ENCODE measurements around the gene MOXD1. TPM values are rescaled to one million over a fixed set of nuclear protein-coding genes. Genes with fewer than 3 reads are reported as not detected.
A peak's percentile ranks its signal among the peaks of the same experiment; 100 is the strongest.
"Not testable (repeated sequence)": the region's sequence is repeated elsewhere in the genome, so short reads cannot be mapped to it uniquely, and the experiment has no call there.

The MOXD1 gene
- total RNA-seq, 2 donors from 2014 or later: 0.56 to 17.3 TPM

DNA sequence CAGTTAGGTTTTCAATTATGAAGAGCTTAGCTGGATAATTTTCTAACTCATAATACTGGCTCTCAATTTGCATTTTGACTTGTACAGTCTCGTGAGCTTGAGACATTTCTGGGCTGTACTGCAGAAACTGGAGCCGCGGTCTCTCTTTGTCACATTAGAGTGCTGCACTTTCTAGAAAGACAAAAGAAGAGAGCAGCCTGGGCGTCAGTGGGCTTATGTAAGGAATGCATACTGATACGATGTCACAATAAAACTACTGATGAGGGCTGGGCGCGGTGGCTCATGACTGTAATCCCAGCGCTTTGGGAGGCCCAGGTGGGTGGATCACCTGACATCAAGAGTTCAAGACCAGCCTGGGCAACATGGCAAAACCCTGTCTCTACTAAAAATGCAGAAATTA, 120.8 kb downstream of the MOXD1 start:
- no peak overlapping the region for H3K27ac ChIP-seq
- H3K27me3 ChIP-seq (replicated peaks; ENCODE audit: insufficient read depth): no peaks in the 10 kb centered on the region
- no peaks in the 10 kb centered on the region for H3K9me3 ChIP-seq
- TF ChIP-seq, protein P1, sequence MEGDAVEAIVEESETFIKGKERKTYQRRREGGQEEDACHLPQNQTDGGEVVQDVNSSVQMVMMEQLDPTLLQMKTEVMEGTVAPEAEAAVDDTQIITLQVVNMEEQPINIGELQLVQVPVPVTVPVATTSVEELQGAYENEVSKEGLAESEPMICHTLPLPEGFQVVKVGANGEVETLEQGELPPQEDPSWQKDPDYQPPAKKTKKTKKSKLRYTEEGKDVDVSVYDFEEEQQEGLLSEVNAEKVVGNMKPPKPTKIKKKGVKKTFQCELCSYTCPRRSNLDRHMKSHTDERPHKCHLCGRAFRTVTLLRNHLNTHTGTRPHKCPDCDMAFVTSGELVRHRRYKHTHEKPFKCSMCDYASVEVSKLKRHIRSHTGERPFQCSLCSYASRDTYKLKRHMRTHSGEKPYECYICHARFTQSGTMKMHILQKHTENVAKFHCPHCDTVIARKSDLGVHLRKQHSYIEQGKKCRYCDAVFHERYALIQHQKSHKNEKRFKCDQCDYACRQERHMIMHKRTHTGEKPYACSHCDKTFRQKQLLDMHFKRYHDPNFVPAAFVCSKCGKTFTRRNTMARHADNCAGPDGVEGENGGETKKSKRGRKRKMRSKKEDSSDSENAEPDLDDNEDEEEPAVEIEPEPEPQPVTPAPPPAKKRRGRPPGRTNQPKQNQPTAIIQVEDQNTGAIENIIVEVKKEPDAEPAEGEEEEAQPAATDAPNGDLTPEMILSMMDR (IDR thresholded peaks at IDR 0.05): no peak
- DNase-seq (ENCODE audit: low spot score) (no peak), ATAC-seq (ENCODE audit: insufficient number of reproducible peaks, low FRiP score, low read depth) (no peak)
- H3K4me3 ChIP-seq: no peak overlapping the region
- peaks cover 0 to under 1% of the 10 kb centered on the region in 2 donors for H3K4me1 ChIP-seq (ENCODE audit: control insufficient read depth in 1 of 2, low read depth in 2 of 2)
- no peaks in the 10 kb centered on the region for H3K36me3 ChIP-seq

DNA sequence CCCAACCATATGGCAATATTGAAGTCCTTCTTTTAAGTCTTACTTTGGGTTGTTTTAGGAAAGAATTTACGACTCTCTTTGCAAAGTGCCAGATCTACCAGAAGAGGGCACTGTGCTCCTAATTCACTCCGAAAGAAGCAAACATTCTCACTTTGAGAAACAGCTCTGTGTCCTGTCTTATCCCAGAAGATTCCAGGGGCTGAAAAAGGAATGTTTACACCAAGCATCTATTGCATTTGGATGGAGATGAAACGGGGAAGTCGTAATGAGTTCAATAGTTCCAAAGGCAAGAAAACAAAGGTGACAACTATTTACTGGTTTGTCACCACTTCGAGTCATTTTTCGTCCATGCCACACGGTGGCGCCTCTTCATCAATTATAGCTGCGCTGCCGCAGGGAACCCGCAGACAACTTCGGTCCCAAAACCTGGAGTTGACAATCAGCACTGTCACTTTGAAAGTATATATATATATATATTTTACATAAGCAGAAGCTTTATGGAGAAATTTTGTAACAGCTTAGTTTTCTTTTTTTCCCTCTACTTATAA, 121.6 kb downstream of the MOXD1 start:
- Histone ChIP-seq H3K4me1 (ENCODE audit: control insufficient read depth in 1 of 2, low read depth in 2 of 2) (peaks cover 0 to 9% of the 10 kb centered on the region in 2 donors), H3K27ac (no peak overlapping the region), H3K9me3 (no peaks in the 10 kb centered on the region), H3K4me3 (peak overlapping the region; percentile 77), H3K27me3 (replicated peaks; ENCODE audit: insufficient read depth) (no peaks in the 10 kb centered on the region), H3K36me3 (no peaks in the 10 kb centered on the region)
- TF ChIP-seq, protein P1 (IDR thresholded peaks at IDR 0.05): peak; percentile 81
- DNase-seq (ENCODE audit: low spot score) (peak; percentile 15), ATAC-seq (ENCODE audit: insufficient number of reproducible peaks, low FRiP score, low read depth) (peak; percentile 57)

DNA sequence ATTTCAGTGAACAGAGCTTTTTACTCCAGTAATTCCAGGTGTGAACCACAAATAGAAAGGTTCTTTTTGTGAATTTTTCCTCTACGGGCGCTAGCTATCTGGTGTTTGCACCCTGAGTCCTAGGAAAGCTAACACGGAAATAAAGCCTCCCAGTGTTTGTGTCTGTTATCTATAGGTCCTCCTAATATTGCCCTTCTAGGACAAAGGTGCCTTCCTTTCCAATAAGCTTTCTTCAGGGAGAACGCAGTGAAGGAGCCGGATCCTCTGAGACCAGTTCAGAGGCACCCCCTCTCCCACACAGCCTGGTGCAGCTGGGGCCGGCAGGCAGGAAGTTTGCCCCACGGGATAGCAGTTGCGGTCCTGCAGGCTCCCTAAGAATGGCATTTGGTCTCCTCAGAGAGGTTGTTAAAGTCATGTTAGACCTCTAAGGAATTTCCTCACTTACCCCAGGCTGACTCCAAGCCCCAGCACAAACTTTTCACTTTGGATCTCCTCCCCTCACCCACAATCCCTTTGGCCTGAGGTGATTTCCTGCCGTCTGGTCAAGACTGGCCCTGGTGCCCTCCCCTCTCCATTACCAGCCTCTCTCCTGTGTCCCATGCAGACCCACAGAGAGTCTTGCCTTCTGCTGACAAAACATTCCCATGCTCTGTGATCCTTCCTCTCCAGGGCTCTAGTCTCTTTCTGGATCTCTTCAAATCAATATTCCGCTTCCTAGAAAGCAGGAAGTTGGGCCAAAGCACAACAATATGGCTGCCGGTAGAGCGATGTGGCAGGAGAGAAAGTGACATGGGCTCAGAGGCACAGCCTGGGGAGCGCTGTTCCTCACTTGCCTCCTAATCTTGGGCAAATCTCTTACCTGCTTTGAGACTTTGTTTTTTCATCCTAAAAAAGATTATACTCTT, 126.0 kb downstream of the MOXD1 start:
- no peaks in the 10 kb centered on the region for H3K27me3 ChIP-seq (replicated peaks; ENCODE audit: insufficient read depth)
- peak overlapping the region; percentile 21 to 57 for H3K27ac ChIP-seq
- DNase-seq (ENCODE audit: low spot score) (no peak), ATAC-seq (ENCODE audit: insufficient number of reproducible peaks, low FRiP score, low read depth) (no peak)
- peaks cover 2 to 24% of the 10 kb centered on the region in 2 donors for H3K4me1 ChIP-seq (ENCODE audit: control insufficient read depth in 1 of 2, low read depth in 2 of 2)
- H3K9me3 ChIP-seq: no peaks in the 10 kb centered on the region
- H3K36me3 ChIP-seq: no peaks in the 10 kb centered on the region
- TF ChIP-seq, protein P1 (IDR thresholded peaks at IDR 0.05): no peak
- H3K4me3 ChIP-seq: peak overlapping the region; percentile 32

DNA sequence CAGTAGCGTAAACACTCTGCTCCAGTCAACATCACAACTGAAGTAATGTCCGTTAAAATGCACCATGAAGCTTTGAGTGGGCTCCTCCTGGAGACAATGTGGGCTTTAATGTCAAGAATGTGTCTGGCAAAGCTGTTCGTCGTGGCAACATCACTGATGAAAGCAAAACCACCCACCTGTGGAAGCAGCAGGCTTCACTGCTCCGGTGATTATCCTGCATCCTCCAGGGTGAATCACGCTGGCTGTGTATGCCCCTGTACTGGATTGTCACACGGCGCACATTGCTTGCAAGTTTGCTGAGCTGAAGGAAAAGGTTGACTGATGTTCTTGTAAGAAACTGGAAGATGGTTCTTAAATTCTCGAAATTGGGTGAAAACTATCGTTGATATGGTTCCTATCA, 128.5 kb downstream of the MOXD1 start:
- Histone ChIP-seq H3K27me3 (replicated peaks; ENCODE audit: insufficient read depth) (no peaks in the 10 kb centered on the region), H3K36me3 (no peaks in the 10 kb centered on the region), H3K27ac (no peak overlapping the region), H3K4me3 (no peak overlapping the region), H3K9me3 (no peaks in the 10 kb centered on the region), H3K4me1 (ENCODE audit: control insufficient read depth in 1 of 2, low read depth in 2 of 2) (peaks cover 13 to 42% of the 10 kb centered on the region in 2 donors)
- ATAC-seq (ENCODE audit: insufficient number of reproducible peaks, low FRiP score, low read depth) (no peak), DNase-seq (ENCODE audit: low spot score) (no peak)
- TF ChIP-seq, protein P1 (IDR thresholded peaks at IDR 0.05): no peak

DNA sequence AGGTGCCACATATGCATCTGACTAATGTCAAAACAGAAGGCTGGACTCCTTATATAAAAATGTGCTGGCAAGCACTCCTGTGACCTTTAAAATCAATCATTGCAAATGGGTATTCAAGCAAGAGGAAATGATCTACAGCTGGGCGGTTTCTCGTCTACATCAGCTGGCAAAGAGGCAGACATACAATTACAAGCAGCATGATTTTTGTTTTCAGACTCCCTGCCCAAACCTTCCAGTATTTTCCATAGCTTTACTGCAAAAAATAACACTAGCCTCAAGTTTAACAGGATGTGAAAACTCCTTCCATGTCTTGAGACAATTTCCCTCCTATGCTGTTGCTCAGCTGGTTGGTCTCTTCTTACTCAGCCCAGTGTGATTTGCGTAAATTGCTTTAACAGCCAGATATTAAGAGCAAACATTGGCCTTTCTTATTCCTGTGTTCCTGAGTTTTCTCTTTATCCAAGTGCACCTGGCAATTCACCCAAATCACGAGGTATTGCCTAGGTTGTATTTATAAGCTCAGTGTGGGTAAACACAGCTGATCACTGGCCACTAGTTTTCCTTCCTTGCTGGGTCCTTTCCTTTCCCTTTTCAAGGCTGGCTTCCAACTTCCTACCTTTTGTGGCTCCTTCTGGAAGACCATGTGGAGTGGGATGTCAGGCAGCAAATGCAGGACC, 130.4 kb downstream of the MOXD1 start:
- Histone ChIP-seq H3K36me3 (no peaks in the 10 kb centered on the region), H3K4me1 (ENCODE audit: control insufficient read depth in 1 of 2, low read depth in 2 of 2) (peaks cover 13 to 51% of the 10 kb centered on the region in 2 donors), H3K27me3 (replicated peaks; ENCODE audit: insufficient read depth) (no peaks in the 10 kb centered on the region), H3K27ac (no peak overlapping the region), H3K9me3 (no peaks in the 10 kb centered on the region), H3K4me3 (no peak overlapping the region)
- TF ChIP-seq, protein P1 (IDR thresholded peaks at IDR 0.05): no peak
- DNase-seq (ENCODE audit: low spot score) (no peak), ATAC-seq (ENCODE audit: insufficient number of reproducible peaks, low FRiP score, low read depth) (no peak)

DNA sequence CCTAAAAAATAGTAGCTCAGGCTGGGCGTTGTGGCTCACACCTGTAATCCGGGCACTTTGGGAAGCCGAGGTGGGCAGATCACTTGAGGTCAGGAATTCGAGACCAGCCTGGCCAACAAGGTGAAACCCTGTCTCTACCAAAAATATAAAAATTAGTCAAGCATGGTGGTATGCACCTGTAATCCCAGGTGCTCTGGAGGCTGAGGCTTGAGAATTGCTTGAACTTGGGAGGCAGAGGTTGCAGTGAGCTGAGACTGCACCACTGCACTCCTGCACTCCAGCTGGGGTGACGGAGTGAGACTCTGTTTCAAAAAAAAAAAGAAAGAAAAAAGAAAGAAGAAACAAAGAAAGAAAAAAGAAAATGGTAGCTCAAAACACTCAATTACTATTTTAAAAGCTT, 132.6 kb downstream of the MOXD1 start:
- H3K27me3 ChIP-seq (replicated peaks; ENCODE audit: insufficient read depth); H3K9me3 ChIP-seq; DNase-seq (ENCODE audit: low spot score); H3K36me3 ChIP-seq; H3K4me3 ChIP-seq; ATAC-seq (ENCODE audit: insufficient number of reproducible peaks, low FRiP score, low read depth): not testable (repeated sequence)
- Histone ChIP-seq H3K4me1 (ENCODE audit: control insufficient read depth in 1 of 2, low read depth in 2 of 2) (peaks cover 11 to 37% of the 10 kb centered on the region in 2 donors), H3K27ac (peak overlapping the region; percentile 1 to 33)
